ENCODE data around the gene ARL15. TPM values are rescaled to one million over a fixed set of nuclear protein-coding genes. Genes with fewer than 3 reads are reported as not detected.

Gene ARL15
- total and polyA plus RNA-seq, 2 donors, result 23.1 to 26.4 TPM

GRCh38 chr5:53908757-53909156 is 401.6 kb downstream of the ARL15 start:
- no peak for DNase-seq (ENCODE audit: low read depth in 6 of 9, low spot score in 9 of 9)
- Histone ChIP-seq H3K4me3 (ENCODE audit: low read length in 2 of 2) (no peak overlapping the region), H3K27ac (ENCODE audit: low read depth in 1 of 2, low read length in 1 of 2) (no peak overlapping the region), H3K4me1 (ENCODE audit: control insufficient read depth in 2 of 2, insufficient read depth in 2 of 2, low read length in 2 of 2) (no peaks in the 10 kb centered on the region), H3K9me3 (ENCODE audit: control insufficient read depth in 2 of 2, insufficient read depth in 1 of 2, low read length in 1 of 2) (no peaks in the 10 kb centered on the region), H3K36me3 (ENCODE audit: control insufficient read depth in 2 of 2, insufficient read depth in 2 of 2, low read length in 1 of 2) (no peaks in the 10 kb centered on the region), H3K27me3 (ENCODE audit: control insufficient read depth in 2 of 2, insufficient read depth in 1 of 2, low read length in 1 of 2) (no peaks in the 10 kb centered on the region)
- WGBS, result 96% methylated on average over 2 of the region's 2 CpGs

GRCh38 chr5:53907827-53908226 is 402.5 kb downstream of the ARL15 start:
- Histone ChIP-seq H3K27ac (ENCODE audit: low read depth in 1 of 2, low read length in 1 of 2) (no peak overlapping the region), H3K4me3 (ENCODE audit: low read length in 2 of 2) (no peak overlapping the region), H3K9me3 (ENCODE audit: control insufficient read depth in 2 of 2, insufficient read depth in 1 of 2, low read length in 1 of 2) (no peaks in the 10 kb centered on the region), H3K27me3 (ENCODE audit: control insufficient read depth in 2 of 2, insufficient read depth in 1 of 2, low read length in 1 of 2) (no peaks in the 10 kb centered on the region), H3K36me3 (ENCODE audit: control insufficient read depth in 2 of 2, insufficient read depth in 2 of 2, low read length in 1 of 2) (no peaks in the 10 kb centered on the region), H3K4me1 (ENCODE audit: control insufficient read depth in 2 of 2, insufficient read depth in 2 of 2, low read length in 2 of 2) (no peaks in the 10 kb centered on the region)
- 99% methylated on average over 3 of the region's 3 CpGs for WGBS
- DNase-seq (ENCODE audit: low read depth in 6 of 9, low spot score in 9 of 9), result no peak

GRCh38 chr5:53906736-53907135 is 403.6 kb downstream of the ARL15 start:
- Histone ChIP-seq H3K4me1 (ENCODE audit: control insufficient read depth in 2 of 2, insufficient read depth in 2 of 2, low read length in 2 of 2) (no peaks in the 10 kb centered on the region), H3K27ac (ENCODE audit: low read depth in 1 of 2, low read length in 1 of 2) (no peak overlapping the region), H3K9me3 (ENCODE audit: control insufficient read depth in 2 of 2, insufficient read depth in 1 of 2, low read length in 1 of 2) (no peaks in the 10 kb centered on the region), H3K27me3 (ENCODE audit: control insufficient read depth in 2 of 2, insufficient read depth in 1 of 2, low read length in 1 of 2) (no peaks in the 10 kb centered on the region), H3K4me3 (ENCODE audit: low read length in 2 of 2) (no peak overlapping the region), H3K36me3 (ENCODE audit: control insufficient read depth in 2 of 2, insufficient read depth in 2 of 2, low read length in 1 of 2) (no peaks in the 10 kb centered on the region)
- no peak for DNase-seq (ENCODE audit: low read depth in 6 of 9, low spot score in 9 of 9)
- WGBS, result 100% methylated on average over 1 of the region's 1 CpG

GRCh38 chr5:53902296-53902907 is 408.0 kb downstream of the ARL15 start:
- H3K4me3 ChIP-seq (ENCODE audit: low read length in 2 of 2), result no peak overlapping the region
- H3K27ac ChIP-seq (ENCODE audit: low read depth in 1 of 2, low read length in 1 of 2), result no peak overlapping the region
- no peaks in the 10 kb centered on the region for H3K36me3 ChIP-seq (ENCODE audit: control insufficient read depth in 2 of 2, insufficient read depth in 2 of 2, low read length in 1 of 2)
- H3K4me1 ChIP-seq (ENCODE audit: control insufficient read depth in 2 of 2, insufficient read depth in 2 of 2, low read length in 2 of 2), result no peaks in the 10 kb centered on the region
- DNase-seq (ENCODE audit: low read depth in 6 of 9, low spot score in 9 of 9), result no peak
- WGBS, result 96% methylated on average over 6 of the region's 6 CpGs
- no peaks in the 10 kb centered on the region for H3K9me3 ChIP-seq (ENCODE audit: control insufficient read depth in 2 of 2, insufficient read depth in 1 of 2, low read length in 1 of 2)
- no peaks in the 10 kb centered on the region for H3K27me3 ChIP-seq (ENCODE audit: control insufficient read depth in 2 of 2, insufficient read depth in 1 of 2, low read length in 1 of 2)

GRCh38 chr5:53900677-53901076 is 409.7 kb downstream of the ARL15 start:
- WGBS, result 97% methylated on average over 2 of the region's 2 CpGs
- H3K27ac ChIP-seq (ENCODE audit: low read depth in 1 of 2, low read length in 1 of 2), result no peak overlapping the region

GRCh38 chr5:53895091-53895683 is 415.2 kb downstream of the ARL15 start:
- DNase-seq (ENCODE audit: low read depth in 6 of 9, low spot score in 9 of 9), result no peak
- Histone ChIP-seq H3K9me3 (ENCODE audit: control insufficient read depth in 2 of 2, insufficient read depth in 1 of 2, low read length in 1 of 2) (no peaks in the 10 kb centered on the region), H3K27ac (ENCODE audit: low read depth in 1 of 2, low read length in 1 of 2) (no peak overlapping the region), H3K36me3 (ENCODE audit: control insufficient read depth in 2 of 2, insufficient read depth in 2 of 2, low read length in 1 of 2) (no peaks in the 10 kb centered on the region), H3K27me3 (ENCODE audit: control insufficient read depth in 2 of 2, insufficient read depth in 1 of 2, low read length in 1 of 2) (no peaks in the 10 kb centered on the region), H3K4me3 (ENCODE audit: low read length in 2 of 2) (no peak overlapping the region), H3K4me1 (ENCODE audit: control insufficient read depth in 2 of 2, insufficient read depth in 2 of 2, low read length in 2 of 2) (no peaks in the 10 kb centered on the region)
- WGBS, result 69% methylated on average over 3 of the region's 3 CpGs

More at GRCh38 chr5:53900677-53901076, 409.7 kb downstream of the ARL15 start:
- Histone ChIP-seq H3K4me3 (ENCODE audit: low read length in 2 of 2) (no peak overlapping the region), H3K4me1 (ENCODE audit: control insufficient read depth in 2 of 2, insufficient read depth in 2 of 2, low read length in 2 of 2) (no peaks in the 10 kb centered on the region), H3K36me3 (ENCODE audit: control insufficient read depth in 2 of 2, insufficient read depth in 2 of 2, low read length in 1 of 2) (no peaks in the 10 kb centered on the region), H3K9me3 (ENCODE audit: control insufficient read depth in 2 of 2, insufficient read depth in 1 of 2, low read length in 1 of 2) (no peaks in the 10 kb centered on the region), H3K27me3 (ENCODE audit: control insufficient read depth in 2 of 2, insufficient read depth in 1 of 2, low read length in 1 of 2) (no peaks in the 10 kb centered on the region)
- DNase-seq (ENCODE audit: low read depth in 6 of 9, low spot score in 9 of 9), result no peak

- Histone ChIP-seq H3K4me3 (ENCODE audit: low read length in 2 of 2) (no peak overlapping the region), H3K4me1 (ENCODE audit: control insufficient read depth in 2 of 2, insufficient read depth in 2 of 2, low read length in 2 of 2) (no peaks in the 10 kb centered on the region), H3K27ac (ENCODE audit: low read depth in 1 of 2, low read length in 1 of 2) (no peak overlapping the region), H3K27me3 (ENCODE audit: control insufficient read depth in 2 of 2, insufficient read depth in 1 of 2, low read length in 1 of 2) (no peaks in the 10 kb centered on the region), H3K36me3 (ENCODE audit: control insufficient read depth in 2 of 2, insufficient read depth in 2 of 2, low read length in 1 of 2) (no peaks in the 10 kb centered on the region), H3K9me3 (ENCODE audit: control insufficient read depth in 2 of 2, insufficient read depth in 1 of 2, low read length in 1 of 2) (no peaks in the 10 kb centered on the region)
- 96% methylated on average over 1 of the region's 1 CpG for WGBS
- DNase-seq (ENCODE audit: low read depth in 6 of 9, low spot score in 9 of 9), result no peak
These were observed 416.7 kb downstream of the ARL15 start for GRCh38 chr5:53893626-53894025.

GRCh38 chr5:53892224-53892623 is 418.1 kb downstream of the ARL15 start:
- Histone ChIP-seq H3K9me3 (ENCODE audit: control insufficient read depth in 2 of 2, insufficient read depth in 1 of 2, low read length in 1 of 2) (no peaks in the 10 kb centered on the region), H3K27ac (ENCODE audit: low read depth in 1 of 2, low read length in 1 of 2) (no peak overlapping the region), H3K4me1 (ENCODE audit: control insufficient read depth in 2 of 2, insufficient read depth in 2 of 2, low read length in 2 of 2) (no peaks in the 10 kb centered on the region), H3K36me3 (ENCODE audit: control insufficient read depth in 2 of 2, insufficient read depth in 2 of 2, low read length in 1 of 2) (no peaks in the 10 kb centered on the region), H3K4me3 (ENCODE audit: low read length in 2 of 2) (no peak overlapping the region), H3K27me3 (ENCODE audit: control insufficient read depth in 2 of 2, insufficient read depth in 1 of 2, low read length in 1 of 2) (no peaks in the 10 kb centered on the region)
- DNase-seq (ENCODE audit: low read depth in 6 of 9, low spot score in 9 of 9), result no peak
- WGBS, result 97% methylated on average over 1 of the region's 1 CpG

- Histone ChIP-seq H3K9me3 (ENCODE audit: control insufficient read depth in 2 of 2, insufficient read depth in 1 of 2, low read length in 1 of 2) (no peaks in the 10 kb centered on the region), H3K36me3 (ENCODE audit: control insufficient read depth in 2 of 2, insufficient read depth in 2 of 2, low read length in 1 of 2) (no peaks in the 10 kb centered on the region), H3K27ac (ENCODE audit: low read depth in 1 of 2, low read length in 1 of 2) (no peak overlapping the region), H3K4me3 (ENCODE audit: low read length in 2 of 2) (no peak overlapping the region), H3K4me1 (ENCODE audit: control insufficient read depth in 2 of 2, insufficient read depth in 2 of 2, low read length in 2 of 2) (no peaks in the 10 kb centered on the region), H3K27me3 (ENCODE audit: control insufficient read depth in 2 of 2, insufficient read depth in 1 of 2, low read length in 1 of 2) (no peaks in the 10 kb centered on the region)
- WGBS, result 98% methylated on average over 4 of the region's 4 CpGs
- no peak for DNase-seq (ENCODE audit: low read depth in 6 of 9, low spot score in 9 of 9)
These were observed 419.2 kb downstream of the ARL15 start for GRCh38 chr5:53891159-53891558.

Data from thymus (tissue), 11 donors.